ENCODE data around the gene KRT5.
"Not testable (repeated sequence)": the region's sequence is repeated elsewhere in the genome, so short reads cannot be mapped to it uniquely, and the experiment has no call there.

Gene KRT5

DNA sequence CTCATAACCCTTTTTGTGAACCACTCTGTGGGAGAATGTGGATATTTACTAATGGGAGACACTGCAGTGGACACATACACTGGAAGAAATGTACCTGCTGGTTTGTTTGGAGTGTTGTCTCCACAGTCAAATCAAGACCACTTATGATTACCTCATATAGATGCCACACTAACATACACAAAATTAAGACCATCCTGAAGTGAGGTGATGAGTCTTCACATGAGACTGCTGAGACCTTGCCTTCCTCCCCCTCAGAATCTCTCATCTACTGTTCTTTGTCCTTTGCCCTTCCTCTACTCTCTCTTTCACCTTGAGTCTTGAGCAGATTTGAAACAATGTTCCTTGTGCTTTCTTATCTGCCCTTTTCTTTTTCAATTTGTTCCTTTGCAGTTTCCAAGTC lies 31.5 kb downstream of the KRT5 start:
- in situ Hi-C loops (cut with HindIII; ENCODE audit: low sequenced_read_pairs) = no loop called here
- TF ChIP-seq, protein P1, sequence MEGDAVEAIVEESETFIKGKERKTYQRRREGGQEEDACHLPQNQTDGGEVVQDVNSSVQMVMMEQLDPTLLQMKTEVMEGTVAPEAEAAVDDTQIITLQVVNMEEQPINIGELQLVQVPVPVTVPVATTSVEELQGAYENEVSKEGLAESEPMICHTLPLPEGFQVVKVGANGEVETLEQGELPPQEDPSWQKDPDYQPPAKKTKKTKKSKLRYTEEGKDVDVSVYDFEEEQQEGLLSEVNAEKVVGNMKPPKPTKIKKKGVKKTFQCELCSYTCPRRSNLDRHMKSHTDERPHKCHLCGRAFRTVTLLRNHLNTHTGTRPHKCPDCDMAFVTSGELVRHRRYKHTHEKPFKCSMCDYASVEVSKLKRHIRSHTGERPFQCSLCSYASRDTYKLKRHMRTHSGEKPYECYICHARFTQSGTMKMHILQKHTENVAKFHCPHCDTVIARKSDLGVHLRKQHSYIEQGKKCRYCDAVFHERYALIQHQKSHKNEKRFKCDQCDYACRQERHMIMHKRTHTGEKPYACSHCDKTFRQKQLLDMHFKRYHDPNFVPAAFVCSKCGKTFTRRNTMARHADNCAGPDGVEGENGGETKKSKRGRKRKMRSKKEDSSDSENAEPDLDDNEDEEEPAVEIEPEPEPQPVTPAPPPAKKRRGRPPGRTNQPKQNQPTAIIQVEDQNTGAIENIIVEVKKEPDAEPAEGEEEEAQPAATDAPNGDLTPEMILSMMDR (IDR thresholded peaks at IDR 0.05; ENCODE audit: low read depth, low read length) = no peak
- H3K4me3 ChIP-seq (ENCODE audit: low read depth, low read length) = no peak overlapping the region
- no peak for DNase-seq (ENCODE audit: low read depth, low spot score)

GRCh38 chr12:52487744-52488443 lies 32.3 kb downstream of the KRT5 start:
- DNase-seq (ENCODE audit: low read depth, low spot score); in situ Hi-C loops (cut with HindIII; ENCODE audit: low sequenced_read_pairs); H3K4me3 ChIP-seq (ENCODE audit: low read depth, low read length): not testable (repeated sequence)

GRCh38 chr12:52487211-52487610 lies 33.0 kb downstream of the KRT5 start:
- H3K4me3 ChIP-seq (ENCODE audit: low read depth, low read length) = no peak overlapping the region
- TF ChIP-seq, protein P1 (IDR thresholded peaks at IDR 0.05; ENCODE audit: low read depth, low read length) = no peak
- in situ Hi-C loops (cut with HindIII; ENCODE audit: low sequenced_read_pairs) = no loop called here
- DNase-seq (ENCODE audit: low read depth, low spot score) = no peak

DNA sequence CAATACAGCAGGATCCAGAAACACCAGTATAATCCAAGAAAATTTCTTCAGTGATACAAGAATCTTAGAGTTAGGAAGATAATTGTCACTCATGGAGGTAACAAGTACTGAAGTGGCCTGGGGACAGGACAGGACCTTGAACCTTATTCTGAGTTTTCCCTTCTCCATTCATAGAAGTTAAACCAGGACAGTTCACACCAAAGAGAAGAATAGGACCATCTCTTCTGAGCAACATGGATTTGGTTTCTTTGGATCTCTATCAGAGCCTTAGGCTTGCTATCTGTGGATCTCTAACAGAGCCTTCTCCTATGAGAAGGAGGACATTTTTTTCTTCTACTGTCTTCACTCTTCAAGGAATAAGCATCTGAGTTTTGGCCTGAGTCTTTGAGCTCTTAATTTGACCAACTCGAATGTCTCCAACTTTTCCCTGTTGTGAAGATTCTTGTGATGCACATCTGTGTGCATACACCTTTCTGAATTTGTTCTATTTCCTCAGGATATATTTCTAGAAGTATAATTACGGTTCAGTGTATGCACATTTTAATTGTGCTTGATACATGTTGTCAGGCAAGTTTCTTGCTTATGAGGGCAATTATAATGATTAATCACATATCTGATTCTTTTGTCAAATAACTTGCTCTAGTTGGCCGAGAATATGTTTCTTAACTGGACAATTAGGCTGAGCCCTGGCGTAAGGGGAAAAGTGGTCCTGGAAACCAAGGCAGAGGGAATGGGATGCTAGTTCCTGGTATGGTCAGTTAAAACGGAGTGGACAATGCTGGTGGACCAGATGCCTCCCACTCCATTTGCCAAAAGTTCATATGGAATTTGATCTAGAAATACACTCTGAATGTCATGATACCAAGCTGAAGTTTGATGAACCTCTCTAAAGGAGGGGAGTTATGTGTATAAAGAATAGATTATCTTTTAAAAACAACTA lies 33.8 kb downstream of the KRT5 start:
- TF ChIP-seq, protein P1 (IDR thresholded peaks at IDR 0.05; ENCODE audit: low read depth, low read length) = no peak
- no peak overlapping the region for H3K4me3 ChIP-seq (ENCODE audit: low read depth, low read length)
- in situ Hi-C loops (cut with HindIII; ENCODE audit: low sequenced_read_pairs) = no loop called here
- DNase-seq (ENCODE audit: low read depth, low spot score) = no peak

DNA sequence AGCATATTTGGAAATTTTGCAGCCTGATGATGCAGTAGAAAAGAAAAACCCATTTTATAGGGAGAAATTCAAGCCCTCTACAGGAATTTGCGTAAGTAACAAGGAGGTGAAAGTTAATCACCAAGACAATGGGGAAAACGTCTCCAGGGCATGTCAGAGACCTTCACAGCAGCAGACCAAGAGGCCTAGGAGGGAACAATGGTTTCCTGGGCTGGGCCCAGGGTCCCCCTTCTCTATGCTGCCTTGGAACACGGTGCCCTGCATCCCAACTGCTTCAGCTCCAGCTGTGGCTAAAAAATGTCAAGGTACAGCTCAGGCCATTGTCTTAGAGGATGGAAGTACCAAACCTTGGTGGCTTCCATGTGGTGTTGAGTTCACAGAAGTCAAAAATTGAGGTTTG lies 40.1 kb downstream of the KRT5 start:
- TF ChIP-seq, protein P1 (IDR thresholded peaks at IDR 0.05; ENCODE audit: low read depth, low read length) = no peak
- in situ Hi-C loops (cut with HindIII; ENCODE audit: low sequenced_read_pairs) = no loop called here
- DNase-seq (ENCODE audit: low read depth, low spot score) = no peak
- H3K4me3 ChIP-seq (ENCODE audit: low read depth, low read length) = no peak overlapping the region

- TF ChIP-seq, protein P1 (IDR thresholded peaks at IDR 0.05; ENCODE audit: low read depth, low read length) = no peak
- in situ Hi-C loops (cut with HindIII; ENCODE audit: low sequenced_read_pairs) = no loop called here
- no peak for DNase-seq (ENCODE audit: low read depth, low spot score)
- no peak overlapping the region for H3K4me3 ChIP-seq (ENCODE audit: low read depth, low read length)
Observed at GRCh38 chr12:52477651-52478050, 42.5 kb downstream of the KRT5 start.

- H3K4me3 ChIP-seq (ENCODE audit: low read depth, low read length) = no peak overlapping the region
- DNase-seq (ENCODE audit: low read depth, low spot score) = no peak
- TF ChIP-seq, protein P1 (IDR thresholded peaks at IDR 0.05; ENCODE audit: low read depth, low read length) = no peak
- in situ Hi-C loops (cut with HindIII; ENCODE audit: low sequenced_read_pairs) = no loop called here
Observed at GRCh38 chr12:52474212-52474611, 46.0 kb downstream of the KRT5 start.
